HL-60/S4 (cell line): ENCODE results near the gene THSD4.
"Not testable (repeated sequence)": the region's sequence is repeated elsewhere in the genome, so short reads cannot be mapped to it uniquely, and the experiment has no call there.

Experiments used
- in situ Hi-C: fragments of 300-500 bp; cut with MboI; formaldehyde crosslinking; loops from 2 replicates; pipeline ENCODE4 v1.14.3; 2022; ENCODE audit warnings: low sequenced_read_pairs

Gene THSD4

DNA sequence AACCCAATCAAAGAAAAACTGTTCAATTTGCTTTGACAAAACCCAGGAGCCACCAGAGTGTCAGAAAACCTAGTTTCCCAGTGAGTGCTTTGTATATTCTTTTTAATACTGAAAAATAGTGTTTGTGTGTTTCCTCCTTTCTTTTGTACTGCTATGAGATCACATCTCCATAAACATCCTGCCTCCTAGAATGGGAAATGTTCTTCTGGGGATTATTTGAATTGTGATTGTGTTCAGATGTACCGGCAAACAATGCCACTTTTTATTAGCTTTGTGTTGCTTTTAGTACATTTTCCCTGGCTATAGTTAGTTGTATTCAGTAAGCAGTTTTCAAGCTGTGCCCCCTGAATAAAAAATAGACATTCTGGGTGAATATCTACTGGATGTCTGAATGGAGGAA, 547.0 kb downstream of the THSD4 start:
- in situ Hi-C loops, result no loop called here

DNA sequence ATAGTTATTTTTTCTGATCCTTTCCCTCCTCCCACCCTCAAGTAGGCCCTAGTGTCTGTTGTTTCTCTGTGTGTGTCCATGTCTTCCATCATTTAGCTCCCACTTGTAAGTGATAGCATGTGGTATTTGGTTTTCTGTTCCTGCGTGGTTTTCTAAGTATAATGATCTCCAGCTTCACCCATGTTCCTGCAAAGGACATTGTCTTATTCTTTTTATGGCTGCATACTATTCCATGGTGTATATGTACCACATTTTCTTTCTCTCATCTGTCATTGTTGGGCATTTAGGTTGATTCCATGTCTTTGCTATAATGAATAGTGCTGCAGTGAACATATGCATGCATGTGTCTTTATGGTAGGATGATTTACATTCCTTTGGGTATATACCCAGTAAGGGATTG, 549.4 kb downstream of the THSD4 start:
- in situ Hi-C loops, result no loop called here

DNA sequence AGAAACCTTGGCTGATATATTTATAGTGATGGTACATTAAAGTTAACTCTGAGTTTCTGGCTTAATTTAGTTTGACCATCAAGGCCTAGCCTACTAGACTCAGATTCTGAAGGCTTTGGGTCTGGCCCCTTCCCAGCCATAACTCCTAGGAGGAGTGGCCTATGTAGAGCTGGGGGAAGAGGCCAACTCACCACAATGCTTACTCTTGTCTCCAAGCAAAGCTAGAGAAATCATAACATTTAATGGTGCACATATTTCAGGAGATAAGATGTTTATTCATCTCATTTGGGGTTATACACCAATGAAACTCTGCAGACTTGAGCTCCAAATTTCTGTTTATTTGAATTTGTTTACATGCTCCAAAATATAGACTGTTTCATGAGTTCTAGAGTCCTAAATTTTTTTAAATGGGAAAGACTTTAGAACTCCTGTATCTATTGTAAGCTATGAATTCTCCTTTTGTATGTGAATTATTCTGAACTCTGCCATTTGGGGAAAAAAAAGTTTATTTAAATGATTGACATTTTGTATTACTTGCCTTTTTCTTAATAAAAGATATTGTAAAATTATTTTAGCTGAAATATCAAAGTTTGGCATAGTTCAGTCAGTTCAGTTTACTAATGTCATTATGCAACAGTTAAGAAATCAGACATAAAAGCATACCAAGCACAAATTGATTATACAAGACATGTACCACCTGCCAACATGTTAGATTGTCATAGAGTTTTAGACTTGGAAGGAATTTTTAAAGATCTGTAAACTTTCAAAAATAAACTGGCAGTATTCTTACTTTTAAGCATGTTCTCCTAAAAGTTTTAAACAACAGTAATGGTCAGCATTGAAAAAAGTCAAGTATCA, 551.7 kb downstream of the THSD4 start:
- in situ Hi-C loops, result no loop called here

DNA sequence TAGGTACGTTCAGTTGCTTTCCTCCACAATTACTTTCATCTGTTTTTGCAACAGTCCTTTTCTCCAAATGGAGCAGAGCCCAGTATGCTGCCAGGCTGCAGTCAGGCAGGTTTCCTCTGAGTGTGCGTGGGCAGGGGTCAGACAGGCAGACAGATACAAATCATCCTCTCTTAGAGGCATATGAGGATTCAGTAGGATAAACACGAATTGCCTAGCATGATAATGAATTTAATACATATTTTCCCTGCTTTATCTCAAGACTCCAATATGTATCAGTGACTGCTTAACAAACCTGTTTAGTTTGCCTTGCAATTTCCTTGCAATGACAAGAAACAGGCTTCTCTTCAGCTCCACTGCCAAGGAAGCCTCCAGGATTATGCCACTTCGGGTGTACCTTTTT, 554.4 kb downstream of the THSD4 start:
- in situ Hi-C loops, result no loop called here

DNA sequence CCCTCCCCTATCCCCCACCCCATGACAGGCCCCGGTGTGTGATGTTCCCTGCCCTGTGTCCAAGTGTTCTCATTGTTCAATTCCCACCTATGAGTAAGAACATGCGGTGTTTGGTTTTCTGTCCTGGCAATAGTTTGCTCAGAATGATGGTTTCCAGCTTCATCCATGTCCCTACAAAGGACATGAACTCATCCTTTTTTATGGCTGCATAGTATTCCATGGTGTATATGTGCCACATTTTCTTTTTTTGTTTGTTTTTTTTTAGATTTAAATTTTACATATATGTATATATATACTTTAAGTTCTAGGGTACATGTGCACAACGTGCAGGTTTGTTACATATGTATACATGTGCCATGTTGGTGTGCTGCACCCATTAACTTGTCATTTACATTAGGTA, 555.0 kb downstream of the THSD4 start:
- in situ Hi-C loops, result not testable (repeated sequence)

DNA sequence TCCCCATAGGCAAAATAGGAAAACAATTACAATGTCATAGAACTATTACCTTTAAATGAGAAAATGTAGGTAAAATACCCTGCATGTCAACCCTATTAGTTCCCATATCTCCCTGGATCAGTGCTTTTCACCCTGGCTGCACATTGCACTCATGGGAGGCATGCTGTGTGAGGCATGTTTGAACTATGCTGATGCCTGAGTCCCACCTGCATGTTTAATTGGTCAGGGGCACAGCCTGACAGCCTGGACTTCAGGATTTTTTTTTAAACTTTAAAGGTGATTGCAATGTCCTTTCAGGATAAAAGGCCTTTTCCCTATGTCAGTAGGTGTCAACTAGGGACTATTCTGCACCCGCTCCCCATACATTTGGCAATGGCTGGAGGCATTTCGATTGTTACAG, 559.1 kb downstream of the THSD4 start:
- in situ Hi-C loops, result no loop called here

DNA sequence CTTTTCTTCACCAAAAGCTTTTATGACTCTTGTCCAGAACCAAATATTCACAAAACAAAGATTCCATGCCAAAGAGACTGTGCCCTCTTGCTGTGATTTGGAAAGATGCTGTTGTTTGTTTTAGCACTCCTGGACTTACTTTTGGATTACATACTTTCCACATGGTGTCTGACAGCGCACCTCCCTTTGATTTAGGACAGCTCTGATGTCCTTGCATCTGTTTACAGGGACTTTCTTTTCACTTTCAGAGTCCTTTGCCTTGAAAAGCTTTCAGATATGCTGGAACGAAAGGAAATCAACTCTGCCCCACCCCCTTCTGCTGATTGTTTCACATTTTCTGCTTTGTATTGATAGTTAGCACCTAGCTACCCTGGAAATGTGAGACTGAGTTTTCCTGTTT, 562.1 kb downstream of the THSD4 start:
- in situ Hi-C loops, result no loop called here

DNA sequence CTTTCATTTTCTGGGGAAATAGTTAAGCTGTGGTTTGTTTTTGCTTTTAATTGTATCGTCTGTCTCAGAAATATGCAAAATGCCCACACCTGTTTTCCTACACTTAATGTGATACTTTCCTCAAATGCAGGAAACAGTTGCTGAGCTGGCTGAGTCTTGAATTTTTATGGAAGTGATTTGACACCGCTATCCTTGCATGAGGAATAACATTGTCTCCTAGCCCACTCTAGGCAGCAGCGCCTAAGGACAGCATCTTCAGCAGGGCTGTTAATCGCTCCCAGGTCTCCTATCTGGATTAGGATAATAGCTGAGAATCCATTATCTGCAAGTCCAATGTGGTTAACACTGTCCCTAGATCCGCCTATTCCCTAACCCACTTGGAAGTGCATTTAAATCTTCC, 562.5 kb downstream of the THSD4 start:
- in situ Hi-C loops, result no loop called here

DNA sequence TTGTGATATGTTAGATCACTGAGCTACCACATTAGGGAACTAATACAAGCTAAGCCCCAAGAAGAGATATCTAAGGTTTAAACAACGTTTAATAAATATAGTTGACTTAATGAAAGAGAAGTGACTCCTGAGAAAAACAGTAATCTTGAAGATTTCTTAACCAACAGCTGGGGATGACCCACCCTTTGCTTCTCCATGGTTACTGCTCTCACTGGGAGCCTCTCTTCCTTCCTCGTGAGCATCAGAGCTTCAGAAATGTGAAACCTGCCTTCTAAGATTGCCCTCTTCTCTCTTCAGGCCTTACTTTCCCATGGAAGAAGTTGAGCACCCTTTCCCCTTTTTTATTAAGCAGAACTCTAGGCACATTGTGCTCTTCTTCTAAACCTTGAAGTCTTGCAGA, 562.9 kb downstream of the THSD4 start:
- in situ Hi-C loops, result no loop called here

DNA sequence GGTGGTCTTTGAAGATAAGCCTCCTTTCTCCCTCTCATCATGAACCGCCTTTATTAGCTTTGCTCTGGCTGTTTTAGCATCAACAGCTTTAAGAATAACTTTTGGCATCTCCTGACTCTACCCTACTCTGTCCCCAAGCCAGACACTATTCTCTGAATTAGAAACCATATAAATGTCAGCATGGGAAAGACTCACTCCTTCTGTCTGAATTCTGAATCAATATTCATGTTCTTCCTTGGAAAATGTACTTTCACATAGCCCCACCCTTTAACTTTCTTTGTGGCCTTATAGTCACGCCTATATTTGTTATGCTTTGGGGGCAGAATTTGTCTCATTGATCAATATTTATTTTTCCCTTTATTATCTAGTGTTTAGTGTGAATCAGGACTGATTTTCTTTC, 563.3 kb downstream of the THSD4 start:
- in situ Hi-C loops, result no loop called here

DNA sequence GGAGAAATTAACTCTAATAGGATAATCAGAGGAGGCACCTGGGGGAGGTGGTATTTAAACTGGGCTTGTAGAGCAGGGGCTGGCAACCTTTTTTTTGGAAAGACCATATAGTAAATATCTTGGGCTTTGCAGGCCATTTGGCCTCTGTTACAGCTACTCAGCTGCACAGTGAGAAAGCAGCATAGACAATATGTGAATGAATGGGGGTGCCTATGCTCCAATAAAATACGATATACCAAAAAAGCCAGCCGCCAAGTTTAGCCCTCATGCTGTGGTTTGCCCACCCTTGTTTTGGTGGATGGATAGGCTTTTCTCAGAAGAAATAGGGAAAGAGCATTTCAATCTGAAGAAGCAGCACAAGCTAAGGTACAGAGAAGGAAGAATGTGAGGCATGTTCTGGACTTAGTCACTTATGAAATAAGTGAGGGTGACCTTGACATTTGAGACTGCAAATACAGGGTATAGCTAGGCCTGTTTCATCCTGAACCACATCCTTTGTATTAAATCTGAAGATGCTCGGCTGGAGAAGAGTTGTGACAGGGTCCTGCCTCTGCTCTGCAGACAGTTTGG, 564.0 kb downstream of the THSD4 start:
- in situ Hi-C loops, result no loop called here

DNA sequence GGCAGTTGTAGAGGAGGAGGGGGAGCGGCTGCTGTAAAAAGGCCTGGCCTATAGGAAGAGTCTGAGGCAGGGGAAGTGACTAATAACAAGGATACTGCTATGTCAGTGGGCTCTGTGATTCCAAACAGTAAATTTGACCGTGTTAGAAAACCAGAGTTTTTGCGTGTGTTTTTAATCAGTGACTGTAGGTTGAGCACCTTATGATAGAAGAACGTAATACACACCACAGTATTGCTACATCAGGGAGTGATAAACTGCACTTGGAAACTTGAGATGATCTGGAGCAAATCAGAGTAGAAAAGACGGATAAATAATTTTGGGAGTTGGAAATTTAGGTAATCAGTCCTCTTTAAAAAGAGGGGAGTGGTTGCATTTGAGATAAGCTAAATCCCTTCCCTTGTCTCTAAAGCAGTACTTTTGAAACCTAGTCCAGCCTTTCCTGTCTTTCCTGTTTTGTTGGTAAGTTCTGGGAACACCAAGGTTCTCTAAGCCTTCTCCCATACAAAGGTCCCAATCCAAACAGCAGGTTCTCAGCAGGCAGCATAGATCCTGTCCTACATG, 564.6 kb downstream of the THSD4 start:
- in situ Hi-C loops, result no loop called here

DNA sequence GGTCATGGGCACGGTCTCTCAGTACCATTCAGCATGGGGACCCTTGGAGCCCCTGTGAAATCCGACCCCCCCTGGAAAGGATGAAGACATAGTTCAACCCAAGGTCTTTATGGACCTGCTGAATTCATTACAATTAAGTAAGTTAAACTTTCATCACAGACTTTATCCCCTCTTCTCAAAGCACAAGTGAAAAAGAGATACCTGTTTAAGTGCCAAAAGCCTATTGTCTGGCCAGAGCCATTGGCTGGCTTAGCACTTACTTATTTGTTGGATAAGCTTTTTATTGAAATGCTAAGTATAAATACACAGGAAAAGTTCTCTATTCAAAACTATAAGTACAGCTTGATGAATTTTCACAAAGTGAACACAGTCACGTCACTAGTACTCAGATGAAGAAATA, 566.7 kb downstream of the THSD4 start:
- in situ Hi-C loops, result no loop called here

DNA sequence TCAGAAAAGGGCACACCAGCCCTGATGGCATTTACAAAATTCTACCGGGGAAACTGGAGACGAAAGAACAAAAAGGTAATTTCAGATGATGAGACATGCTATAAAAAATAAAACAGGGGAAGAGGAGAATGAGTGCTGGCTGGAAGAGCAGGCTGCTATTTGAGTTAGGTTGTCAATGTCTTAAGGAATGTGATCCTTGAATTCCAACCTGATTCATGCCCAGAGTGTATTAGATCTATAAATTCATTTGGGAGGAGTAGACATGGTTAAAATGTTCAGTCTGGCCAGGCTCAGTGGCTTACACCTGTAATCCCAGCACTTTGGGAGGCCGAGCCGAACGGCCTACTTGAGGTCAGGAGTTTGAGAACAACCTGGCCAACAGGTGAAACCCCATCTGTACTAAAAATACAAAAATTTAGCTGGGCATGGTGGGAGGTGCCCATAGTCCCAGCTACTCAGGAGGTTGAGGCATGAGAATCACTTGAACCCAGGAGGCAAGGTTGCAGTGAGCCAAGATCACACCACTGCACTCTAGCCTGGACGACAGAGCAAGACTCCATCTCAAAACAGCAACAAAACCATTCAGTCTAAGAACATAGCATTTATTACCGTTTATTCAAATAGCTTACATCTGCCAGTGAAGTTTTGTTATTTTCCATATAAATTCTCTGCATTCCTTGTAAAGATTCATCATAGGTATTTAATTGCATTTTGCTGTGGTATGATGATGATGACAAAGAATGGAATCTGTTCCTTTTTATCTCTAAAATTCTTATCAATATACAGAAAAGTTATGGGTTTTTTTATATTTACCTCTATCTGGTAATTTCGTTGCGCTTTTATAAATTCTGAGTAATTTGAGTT, 568.4 kb downstream of the THSD4 start:
- in situ Hi-C loops, result no loop called here

DNA sequence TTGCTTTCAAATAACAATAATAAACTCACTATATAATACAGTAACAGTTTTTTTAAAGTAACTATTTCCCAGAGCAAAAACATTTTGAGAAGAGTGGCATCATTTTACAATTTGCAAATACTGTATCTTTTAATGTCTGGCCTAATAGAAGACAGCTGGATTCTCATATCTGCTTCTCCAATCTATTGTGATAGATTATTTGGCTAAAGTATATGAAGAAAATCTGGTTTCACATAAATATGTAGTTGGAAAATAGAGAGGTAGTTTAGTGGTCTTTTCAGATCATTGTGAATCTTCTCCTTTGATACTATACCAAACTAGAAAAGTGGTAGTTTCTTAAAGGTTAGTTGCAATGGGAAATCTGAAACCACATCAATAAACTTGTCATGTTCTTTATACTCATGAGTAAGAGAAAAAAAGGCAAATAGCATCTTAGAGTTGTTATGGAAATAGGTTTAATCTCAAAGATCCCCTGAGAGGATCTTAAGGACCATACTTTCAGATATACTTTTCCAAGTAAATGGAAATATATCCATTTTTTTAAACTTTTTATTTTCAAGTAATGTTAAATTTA, 570.2 kb downstream of the THSD4 start:
- in situ Hi-C loops, result no loop called here

DNA sequence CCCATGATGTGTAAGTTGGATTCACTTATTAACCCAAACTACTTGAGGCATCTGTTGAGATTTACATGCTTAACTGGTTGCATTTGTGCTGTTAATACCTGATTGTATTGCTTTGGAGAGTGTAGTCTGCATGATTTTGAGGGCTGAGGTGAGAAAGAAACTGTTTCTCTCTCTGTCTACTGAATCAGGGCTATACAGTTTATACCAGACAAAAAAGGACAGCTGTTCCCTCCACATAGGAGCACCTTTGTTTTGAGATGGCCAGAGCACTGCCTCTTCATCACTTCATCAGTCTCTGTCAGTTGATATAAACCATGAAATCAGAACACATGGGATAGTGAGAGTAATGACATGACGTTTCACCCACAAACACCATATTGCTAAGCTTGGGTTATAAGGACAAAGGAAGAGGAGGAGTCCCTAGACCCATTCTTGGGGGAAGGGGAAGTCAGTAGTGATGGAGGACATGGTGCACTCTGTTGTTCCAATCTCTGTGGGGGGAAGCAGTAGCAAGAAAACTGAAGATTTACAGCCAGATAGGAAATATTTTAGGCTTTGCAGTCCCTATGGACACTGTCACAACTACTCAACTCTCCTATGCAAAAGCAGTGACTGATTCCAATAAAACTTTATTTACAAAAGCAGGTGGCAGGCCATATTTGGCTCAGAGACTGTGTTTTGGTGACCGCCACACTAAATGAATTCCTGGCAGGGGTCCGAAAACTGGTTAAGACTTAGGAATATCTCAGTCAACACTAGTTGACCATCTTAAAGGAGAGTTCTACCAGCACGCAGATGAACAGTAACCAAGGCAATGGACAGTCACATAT, 571.2 kb downstream of the THSD4 start:
- in situ Hi-C loops, result no loop called here

DNA sequence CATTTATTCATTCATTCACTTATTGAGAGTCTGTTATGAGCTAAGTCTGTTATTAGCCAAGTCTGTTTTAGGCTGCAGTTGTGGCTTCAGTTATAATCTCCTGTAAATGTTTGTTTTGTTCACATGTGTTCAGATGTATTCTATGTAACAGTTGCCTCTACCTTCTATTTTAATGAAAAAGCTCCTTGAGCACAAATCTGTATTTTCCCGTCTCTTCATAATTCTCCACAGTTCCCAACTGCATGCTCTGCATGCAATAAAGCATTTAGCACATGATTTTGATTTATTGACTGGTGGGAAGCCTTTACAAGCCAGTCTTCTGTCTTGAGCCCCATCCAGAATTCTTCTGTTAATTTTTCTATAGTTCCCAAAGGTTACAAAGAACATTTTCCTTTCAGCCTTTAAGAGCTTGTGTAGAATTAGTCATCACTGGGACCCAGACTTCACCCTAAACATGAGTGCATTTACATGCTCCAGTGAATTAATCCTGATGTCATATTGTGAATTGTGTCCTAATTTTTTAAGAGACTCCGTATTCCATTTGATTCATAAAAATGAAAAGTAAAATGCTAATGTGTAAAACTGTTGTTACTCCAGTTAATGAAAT, 572.7 kb downstream of the THSD4 start:
- in situ Hi-C loops, result no loop called here

DNA sequence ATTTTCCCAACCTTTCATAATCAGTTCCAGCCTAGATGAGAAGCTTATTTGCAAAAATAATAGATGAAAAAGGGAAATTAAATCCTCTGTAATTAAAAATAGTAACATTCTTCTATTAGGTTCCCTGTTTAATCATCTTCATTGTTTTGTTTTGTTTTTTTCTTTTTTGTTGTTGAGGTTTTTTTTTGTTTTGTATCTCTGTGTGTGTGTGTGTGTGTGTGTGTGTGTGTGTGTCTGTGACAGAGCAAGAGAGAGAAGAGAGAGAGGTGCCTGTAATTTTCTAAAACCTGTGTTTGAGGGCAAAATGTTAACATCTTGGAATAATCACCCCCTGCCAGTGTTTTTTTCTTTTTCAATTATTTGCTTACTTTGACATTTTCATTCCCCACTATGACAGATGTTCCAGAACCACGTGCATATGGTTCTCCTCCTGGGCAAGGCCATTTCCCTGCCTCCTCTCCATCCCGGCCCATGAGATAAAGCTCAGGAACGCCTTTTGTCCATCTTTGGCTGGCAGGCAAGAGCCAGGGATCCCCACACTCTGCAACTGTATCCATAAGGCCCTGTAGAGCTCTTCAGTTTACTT, 573.3 kb downstream of the THSD4 start:
- in situ Hi-C loops, result no loop called here

DNA sequence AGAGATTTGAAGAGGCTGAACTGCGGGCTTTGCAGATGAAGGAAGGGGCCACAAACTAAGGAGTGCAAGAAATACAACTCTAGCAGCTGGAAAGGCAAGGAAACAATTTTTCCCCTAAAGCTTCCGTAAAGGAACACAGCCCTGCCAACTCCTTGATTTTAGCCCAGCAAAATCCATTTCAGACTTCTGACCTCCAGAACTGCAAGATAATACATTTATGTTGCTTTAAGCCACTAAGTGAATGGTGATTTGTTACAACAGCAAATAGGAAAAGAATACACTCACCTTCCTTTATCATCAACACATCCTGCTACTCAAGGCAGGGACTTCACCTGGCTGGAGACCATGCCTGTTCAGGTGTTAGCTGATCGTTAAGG, 575.8 kb downstream of the THSD4 start:
- in situ Hi-C loops, result no loop called here
